ENCODE results near the gene GSTM4. TPM values are rescaled to one million over a fixed set of nuclear protein-coding genes. Genes with fewer than 3 reads are reported as not detected.
A peak's percentile ranks its signal among the peaks of the same experiment; 100 is the strongest.
"Not testable (repeated sequence)": the region's sequence is repeated elsewhere in the genome, so short reads cannot be mapped to it uniquely, and the experiment has no call there.

GSTM4 gene
- total RNA-seq, 1 experiment from 2014 or later, result 13.6 TPM

GRCh38 chr1:109677459-109677858 lies 21.6 kb downstream of the GSTM4 start:
- CTCF ChIA-PET, result no interaction called here
- Mint-ChIP-seq H3K27me3 (ENCODE audit: unreplicated experiment) (no peaks in the 10 kb centered on the region), H3K27ac (ENCODE audit: unreplicated experiment) (no peak overlapping the region), H3K36me3 (ENCODE audit: insufficient read depth, unreplicated experiment) (no peaks in the 10 kb centered on the region), H3K4me1 (ENCODE audit: low read depth, unreplicated experiment) (no peaks in the 10 kb centered on the region), H3K4me3 (ENCODE audit: low read depth, unreplicated experiment) (no peak overlapping the region), H3K9me3 (ENCODE audit: low read depth, unreplicated experiment) (no peaks in the 10 kb centered on the region)
- DNase-seq, result no peak
- intact Hi-C loops (cut with micrococcal nuclease; ENCODE audit: unreplicated experiment), result no loop called here
- TF ChIP-seq CTCF (IDR thresholded peaks at IDR 0.05; ENCODE audit: unreplicated experiment), result no peak
- no TSS peak for BruUV-seq (replicated peaks)

- H3K27me3 Mint-ChIP-seq (ENCODE audit: unreplicated experiment); H3K36me3 Mint-ChIP-seq (ENCODE audit: insufficient read depth, unreplicated experiment); H3K4me3 Mint-ChIP-seq (ENCODE audit: low read depth, unreplicated experiment); H3K27ac Mint-ChIP-seq (ENCODE audit: unreplicated experiment); BruUV-seq (replicated peaks); H3K4me1 Mint-ChIP-seq (ENCODE audit: low read depth, unreplicated experiment); intact Hi-C loops (cut with micrococcal nuclease; ENCODE audit: unreplicated experiment); DNase-seq; H3K9me3 Mint-ChIP-seq (ENCODE audit: low read depth, unreplicated experiment): not testable (repeated sequence)
- CTCF ChIA-PET, result interaction anchor here (0.7 kb wide), 1 partner anchor 10 kb away, joined by 4 read pairs; no protein-coding TSS in a partner anchor
These were observed 22.7 kb downstream of the GSTM4 start for GRCh38 chr1:109678637-109679036.

GRCh38 chr1:109684777-109685176 lies 28.9 kb downstream of the GSTM4 start:
- H3K9me3 Mint-ChIP-seq (ENCODE audit: low read depth, unreplicated experiment); BruUV-seq (replicated peaks); CTCF ChIA-PET: not testable (repeated sequence)

GRCh38 chr1:109685399-109685798 lies 29.5 kb downstream of the GSTM4 start:
- intact Hi-C loops (cut with micrococcal nuclease; ENCODE audit: unreplicated experiment); H3K4me1 Mint-ChIP-seq (ENCODE audit: low read depth, unreplicated experiment); H3K9me3 Mint-ChIP-seq (ENCODE audit: low read depth, unreplicated experiment); H3K27me3 Mint-ChIP-seq (ENCODE audit: unreplicated experiment); H3K36me3 Mint-ChIP-seq (ENCODE audit: insufficient read depth, unreplicated experiment); H3K27ac Mint-ChIP-seq (ENCODE audit: unreplicated experiment); H3K4me3 Mint-ChIP-seq (ENCODE audit: low read depth, unreplicated experiment); BruUV-seq (replicated peaks): not testable (repeated sequence)
- peak; percentile 51 for DNase-seq
- CTCF ChIA-PET, result interaction anchor here (0.7 kb wide), 3 partner anchors 45 to 361 kb away, joined by 3 to 4 read pairs (median 3); no protein-coding TSS in a partner anchor

More at GRCh38 chr1:109684777-109685176, 28.9 kb downstream of the GSTM4 start:
- DNase-seq; H3K4me3 Mint-ChIP-seq (ENCODE audit: low read depth, unreplicated experiment); H3K27me3 Mint-ChIP-seq (ENCODE audit: unreplicated experiment); H3K4me1 Mint-ChIP-seq (ENCODE audit: low read depth, unreplicated experiment); intact Hi-C loops (cut with micrococcal nuclease; ENCODE audit: unreplicated experiment); H3K36me3 Mint-ChIP-seq (ENCODE audit: insufficient read depth, unreplicated experiment): not testable (repeated sequence)
- peak overlapping the region; percentile 8 for H3K27ac Mint-ChIP-seq (ENCODE audit: unreplicated experiment)

GRCh38 chr1:109685890-109686289 lies 30.0 kb downstream of the GSTM4 start:
- intact Hi-C loops (cut with micrococcal nuclease; ENCODE audit: unreplicated experiment); BruUV-seq (replicated peaks); H3K27me3 Mint-ChIP-seq (ENCODE audit: unreplicated experiment); H3K9me3 Mint-ChIP-seq (ENCODE audit: low read depth, unreplicated experiment); H3K27ac Mint-ChIP-seq (ENCODE audit: unreplicated experiment); H3K36me3 Mint-ChIP-seq (ENCODE audit: insufficient read depth, unreplicated experiment); DNase-seq; H3K4me1 Mint-ChIP-seq (ENCODE audit: low read depth, unreplicated experiment); H3K4me3 Mint-ChIP-seq (ENCODE audit: low read depth, unreplicated experiment): not testable (repeated sequence)
- CTCF ChIA-PET, result interaction anchor here (0.7 kb wide), 2 partner anchors 46 kb away, joined by 3 to 4 read pairs; no protein-coding TSS in a partner anchor

GRCh38 chr1:109687109-109687508 lies 31.2 kb downstream of the GSTM4 start:
- BruUV-seq (replicated peaks); DNase-seq; H3K27ac Mint-ChIP-seq (ENCODE audit: unreplicated experiment); H3K36me3 Mint-ChIP-seq (ENCODE audit: insufficient read depth, unreplicated experiment); intact Hi-C loops (cut with micrococcal nuclease; ENCODE audit: unreplicated experiment); CTCF ChIA-PET; H3K27me3 Mint-ChIP-seq (ENCODE audit: unreplicated experiment); H3K9me3 Mint-ChIP-seq (ENCODE audit: low read depth, unreplicated experiment); H3K4me1 Mint-ChIP-seq (ENCODE audit: low read depth, unreplicated experiment): not testable (repeated sequence)
- peak overlapping the region; percentile 66 for H3K4me3 Mint-ChIP-seq (ENCODE audit: low read depth, unreplicated experiment)

All from Calu3 (cell line).